K562 (cell line): ENCODE results near the gene FAM169A. TPM values are rescaled to one million over a fixed set of nuclear protein-coding genes. Genes with fewer than 3 reads are reported as not detected.

Experiments
- BDP1 ChIP-seq: IDR thresholded peaks from 3 replicates; pipeline ENCODE4 v1.6.1; 2011; ENCODE audit not compliant: insufficient read length, insufficient read depth
- COPS2 ChIP-seq: fragments of 450-650 bp; conservative IDR thresholded peaks from 2 replicates; pipeline ENCODE4 v1.6.1; 2016; ENCODE audit warnings: mild to moderate bottlenecking, moderate library complexity
- ETS1 ChIP-seq: conservative IDR thresholded peaks from 2 replicates; pipeline ENCODE4 v1.6.1; 2011; ENCODE audit warnings: low read depth, mild to moderate bottlenecking, low read length; ENCODE audit not compliant: control insufficient read depth
- ETV1 ChIP-seq: fragments of 450-650 bp; conservative IDR thresholded peaks from 2 replicates; pipeline ENCODE4 v1.6.1; 2016; ENCODE audit warnings: missing genetic modification characterization, control low read depth, low read depth, missing compliant biosample characterization
- GABPA ChIP-seq: fragments of 200-800 bp; sonication (Bioruptor generic); conservative IDR thresholded peaks from 2 replicates; pipeline ENCODE4 v1.6.1; 2016; ENCODE audit warnings: low read depth, missing genetic modification characterization, missing compliant biosample characterization
- KDM5B ChIP-seq: fragments of 200-600 bp; sonication (generic); IDR thresholded peaks from 2 replicates; pipeline ENCODE4 v1.6.1; 2012; ENCODE audit warnings: low read depth, mild to moderate bottlenecking, moderate library complexity, low read length, control low read depth, inconsistent platforms; ENCODE audit not compliant: insufficient replicate concordance
- MAX ChIP-seq: sonication (generic); formaldehyde crosslinking; IDR thresholded peaks from 2 replicates; pipeline ENCODE4 v1.9.0; 2022; ENCODE audit warnings: mild to moderate bottlenecking, missing genetic modification reagents
- PATZ1 ChIP-seq: fragments of 250-450 bp; sonication (Bioruptor Pico); IDR thresholded peaks from 2 replicates; pipeline ENCODE4 v1.5.0; 2020; ENCODE audit warnings: mild to moderate bottlenecking, borderline replicate concordance
- PML ChIP-seq: IDR thresholded peaks from 2 replicates; pipeline ENCODE4 v1.6.1; 2012; ENCODE audit warnings: low read length, inconsistent platforms
- POLR2A ChIP-seq: fragments of 450-650 bp; conservative IDR thresholded peaks from 2 replicates; pipeline ENCODE4 v1.6.1; 2016
- TAF9B ChIP-seq: fragments of 450-650 bp; IDR thresholded peaks from 2 replicates; pipeline ENCODE4 v1.6.1; 2018; ENCODE audit warnings: mild to moderate bottlenecking; ENCODE audit not compliant: partially characterized antibody
- ZBTB40 ChIP-seq, 2 experiments: fragments of 450-650 bp in 1 of 2; sonication (generic) in 1 of 2; formaldehyde crosslinking in 1 of 2; IDR thresholded peaks; 2 replicates each; pipeline versions ENCODE4 v1.7.1 to v1.9.0; 2016 to 2022; ENCODE audit warnings: inconsistent platforms in 1 of 2, mild to moderate bottlenecking in 1 of 2, missing genetic modification reagents in 1 of 2
- ZNF764 ChIP-seq: fragments of 250-450 bp; sonication (Bioruptor Pico); IDR thresholded peaks from 2 replicates; pipeline ENCODE4 v1.4.0; 2020; ENCODE audit warnings: low read depth, mild to moderate bottlenecking, moderate library complexity
- ZNF766 ChIP-seq: fragments of 200-800 bp; sonication (Bioruptor generic); conservative IDR thresholded peaks from 2 replicates; pipeline ENCODE4 v1.6.1; 2016; ENCODE audit warnings: missing genetic modification characterization, missing compliant biosample characterization
- polyA plus RNA-seq, 8 experiments: library from polyadenylated mRNA; depleted of rRNA in 4 of 8; stranded (reverse) in 5 of 8; unstranded in 3 of 8; fragments of >200 nt; fragmentation: Nextera tagmentation in 2 of 8; fragmentation: Illumina TruSeq in 1 of 8; extraction: Ambion mirVana in 2 of 8; extraction: Trizol in 1 of 8; gene quantifications; 2 replicates each; pipeline versions ENCODE4 v1.2.1 to v1.2.3, GENCODE V29; 2011 to 2014; ENCODE audit warnings: inconsistent platforms in 1 of 8, missing spikeins in 1 of 8
- total RNA-seq, 7 experiments: library from RNA; depleted of rRNA in 6 of 7; stranded (reverse); fragments of >200 nt in 6 of 7; fragmentation: Illumina TruSeq in 2 of 7; extraction: Trizol in 2 of 7; gene quantifications; 2 replicates each; pipeline versions ENCODE4 v1.2.1 to v1.2.3, GENCODE V29; 2011 to 2021; ENCODE audit warnings: low replicate concordance in 1 of 7

Gene FAM169A
- total and polyA plus RNA-seq, 9 of the 15 experiments (the other 6 are each of a cell fraction or from before 2014, with no cell fraction given) = 0.01 to 0.04 TPM; not detected in 7

GRCh38 chr5:74766849-74767578 is 99.2 kb downstream of the FAM169A start, which contains the start of the genes GFM2 and NSA2 (continued):
- peak; percentile 79; the same call in 1 of the 2 replicates for TF ChIP-seq MAX (CRISPR knock-in tag)
- peak; percentile 100 for TF ChIP-seq GABPA (tag)
- 0 out of 2 replicates have a peak, but pooled peaks have one; percentile 73 for TF ChIP-seq ETS1
- peak; percentile 91 for TF ChIP-seq POLR2A
- peak; percentile 100 for TF ChIP-seq ZBTB40 (IDR thresholded peaks at IDR 0.05)
- TF ChIP-seq ZBTB40 (CRISPR knock-in tag; IDR thresholded peaks at IDR 0.05) = no peak
- no peak for TF ChIP-seq PATZ1 (CRISPR knock-in tag)
- TF ChIP-seq ETV1 = peak; percentile 98
- TF ChIP-seq KDM5B = peak; percentile 79
- TF ChIP-seq TAF9B = peak; percentile 71
- no peak for TF ChIP-seq BDP1
- TF ChIP-seq COPS2 = no peak
- peak; percentile 76 for TF ChIP-seq PML
- TF ChIP-seq ZNF764 (CRISPR knock-in tag) = no peak
- TF ChIP-seq ZNF766 (CRISPR knock-in tag) = peak; percentile 63; the same call in 1 of the 2 replicates
